Measurements from ENCODE around the gene HRG. TPM values are rescaled to one million over a fixed set of nuclear protein-coding genes. Genes with fewer than 3 reads are reported as not detected.

Gene HRG
- total RNA-seq, 1 donor: not detected

- Histone ChIP-seq H3K4me2 (ENCODE audit: insufficient read depth, low read length) (no peak overlapping the region), H3K4me3 (ENCODE audit: insufficient read depth, low read length) (no peak overlapping the region), H3K27ac (ENCODE audit: low read depth, low read length) (no peak overlapping the region), H3K9me3 (ENCODE audit: low read depth, low read length) (no peaks in the 10 kb centered on the region), H2AFZ (ENCODE audit: low read length) (no peak overlapping the region), H3K4me1 (ENCODE audit: insufficient read depth, low read length) (no peaks in the 10 kb centered on the region), H3K36me3 (ENCODE audit: insufficient read depth, low read length) (no peaks in the 10 kb centered on the region), H4K20me1 (ENCODE audit: insufficient read depth, low read length) (no peaks in the 10 kb centered on the region), H3K27me3 (ENCODE audit: insufficient read depth, low read length) (no peaks in the 10 kb centered on the region), H3K79me2 (ENCODE audit: insufficient read depth, low read length) (no peaks in the 10 kb centered on the region)
- DNase-seq (ENCODE audit: insufficient read length, low spot score, missing footprints): no peak
- TF ChIP-seq CTCF (IDR thresholded peaks at IDR 0.05; ENCODE audit: extremely low read depth, low read depth, low read length): no peak
These were observed 3.7 kb downstream of the HRG start for GRCh38 chr3:186669378-186670084.

- H3K4me1 ChIP-seq (ENCODE audit: insufficient read depth, low read length): no peaks in the 10 kb centered on the region
- no peaks in the 10 kb centered on the region for H3K9me3 ChIP-seq (ENCODE audit: low read depth, low read length)
- H3K4me2 ChIP-seq (ENCODE audit: insufficient read depth, low read length): no peak overlapping the region
- no peak overlapping the region for H2AFZ ChIP-seq (ENCODE audit: low read length)
- no peaks in the 10 kb centered on the region for H3K27me3 ChIP-seq (ENCODE audit: insufficient read depth, low read length)
- no peak for DNase-seq (ENCODE audit: insufficient read length, low spot score, missing footprints)
- H3K4me3 ChIP-seq (ENCODE audit: insufficient read depth, low read length): no peak overlapping the region
- H4K20me1 ChIP-seq (ENCODE audit: insufficient read depth, low read length): no peaks in the 10 kb centered on the region
- no peaks in the 10 kb centered on the region for H3K79me2 ChIP-seq (ENCODE audit: insufficient read depth, low read length)
- H3K36me3 ChIP-seq (ENCODE audit: insufficient read depth, low read length): no peaks in the 10 kb centered on the region
- no peak overlapping the region for H3K27ac ChIP-seq (ENCODE audit: low read depth, low read length)
- TF ChIP-seq CTCF (IDR thresholded peaks at IDR 0.05; ENCODE audit: extremely low read depth, low read depth, low read length): no peak
These were observed 4.3 kb downstream of the HRG start for GRCh38 chr3:186670155-186670554.

GRCh38 chr3:186671051-186671450 is 5.2 kb downstream of the HRG start:
- no peaks in the 10 kb centered on the region for H4K20me1 ChIP-seq (ENCODE audit: insufficient read depth, low read length)
- no peak overlapping the region for H2AFZ ChIP-seq (ENCODE audit: low read length)
- H3K4me1 ChIP-seq (ENCODE audit: insufficient read depth, low read length): no peaks in the 10 kb centered on the region
- TF ChIP-seq CTCF (IDR thresholded peaks at IDR 0.05; ENCODE audit: extremely low read depth, low read depth, low read length): no peak
- H3K4me3 ChIP-seq (ENCODE audit: insufficient read depth, low read length): no peak overlapping the region
- H3K4me2 ChIP-seq (ENCODE audit: insufficient read depth, low read length): no peak overlapping the region
- H3K79me2 ChIP-seq (ENCODE audit: insufficient read depth, low read length): no peaks in the 10 kb centered on the region
- DNase-seq (ENCODE audit: insufficient read length, low spot score, missing footprints): no peak
- no peaks in the 10 kb centered on the region for H3K36me3 ChIP-seq (ENCODE audit: insufficient read depth, low read length)
- H3K27ac ChIP-seq (ENCODE audit: low read depth, low read length): no peak overlapping the region
- no peaks in the 10 kb centered on the region for H3K9me3 ChIP-seq (ENCODE audit: low read depth, low read length)
- no peaks in the 10 kb centered on the region for H3K27me3 ChIP-seq (ENCODE audit: insufficient read depth, low read length)

- no peaks in the 10 kb centered on the region for H3K36me3 ChIP-seq (ENCODE audit: insufficient read depth, low read length)
- H3K4me3 ChIP-seq (ENCODE audit: insufficient read depth, low read length): no peak overlapping the region
- no peak for TF ChIP-seq CTCF (IDR thresholded peaks at IDR 0.05; ENCODE audit: extremely low read depth, low read depth, low read length)
- no peak overlapping the region for H3K27ac ChIP-seq (ENCODE audit: low read depth, low read length)
- no peaks in the 10 kb centered on the region for H4K20me1 ChIP-seq (ENCODE audit: insufficient read depth, low read length)
- H2AFZ ChIP-seq (ENCODE audit: low read length): no peak overlapping the region
- H3K27me3 ChIP-seq (ENCODE audit: insufficient read depth, low read length): peaks cover 3% of the 10 kb centered on the region
- no peaks in the 10 kb centered on the region for H3K4me1 ChIP-seq (ENCODE audit: insufficient read depth, low read length)
- no peak overlapping the region for H3K4me2 ChIP-seq (ENCODE audit: insufficient read depth, low read length)
- no peaks in the 10 kb centered on the region for H3K9me3 ChIP-seq (ENCODE audit: low read depth, low read length)
- no peaks in the 10 kb centered on the region for H3K79me2 ChIP-seq (ENCODE audit: insufficient read depth, low read length)
- no peak for DNase-seq (ENCODE audit: insufficient read length, low spot score, missing footprints)
These were observed 12.8 kb downstream of the HRG start for GRCh38 chr3:186678604-186679003.

Data from osteoblast (primary cell).